GM19452 (cell line): Measurements from ENCODE around the gene CCDC74A.
A peak's percentile ranks its signal among the peaks of the same experiment; 100 is the strongest.
"Not testable (repeated sequence)": the region's sequence is repeated elsewhere in the genome, so short reads cannot be mapped to it uniquely, and the experiment has no call there.

Experiments
- ATAC-seq: cut with Tn5 transposase; IDR thresholded peaks from one replicate; pipeline ENCODE4 v1.9.1; 2021; ENCODE audit not compliant: unreplicated experiment

CCDC74A gene

GRCh38 chr2:131525256-131525655 lies 2.4 kb upstream of the CCDC74A start:
- ATAC-seq = not testable (repeated sequence)

GRCh38 chr2:131528981-131529863 lies 1.5 kb downstream of the CCDC74A start:
- peak; percentile 62 for ATAC-seq

GRCh38 chr2:131529864-131530445 lies 2.3 kb downstream of the CCDC74A start:
- peak; percentile 5 for ATAC-seq

- not testable (repeated sequence) for ATAC-seq
Measured at GRCh38 chr2:131530626-131531344, 3.1 kb downstream of the CCDC74A start.

GRCh38 chr2:131531547-131532185 lies 4.0 kb downstream of the CCDC74A start:
- ATAC-seq = not testable (repeated sequence)

GRCh38 chr2:131532723-131533608 lies 5.3 kb downstream of the CCDC74A start:
- ATAC-seq = not testable (repeated sequence)

GRCh38 chr2:131533609-131534316 lies 6.1 kb downstream of the CCDC74A start:
- ATAC-seq = not testable (repeated sequence)

- not testable (repeated sequence) for ATAC-seq
Measured at GRCh38 chr2:131534317-131534672, 6.6 kb downstream of the CCDC74A start.

- not testable (repeated sequence) for ATAC-seq
Measured at GRCh38 chr2:131534965-131535364, 7.3 kb downstream of the CCDC74A start.

GRCh38 chr2:131535526-131535925 lies 7.8 kb downstream of the CCDC74A start:
- ATAC-seq = no peak

- not testable (repeated sequence) for ATAC-seq
Measured at GRCh38 chr2:131535951-131536826, 8.5 kb downstream of the CCDC74A start.

GRCh38 chr2:131536841-131537240 lies 9.2 kb downstream of the CCDC74A start:
- ATAC-seq = not testable (repeated sequence)

- ATAC-seq = not testable (repeated sequence)
Measured at GRCh38 chr2:131538856-131539255, 11.2 kb downstream of the CCDC74A start.

GRCh38 chr2:131542438-131543384 lies 15.0 kb downstream of the CCDC74A start:
- no peak for ATAC-seq

GRCh38 chr2:131543385-131543891 lies 15.8 kb downstream of the CCDC74A start:
- ATAC-seq = no peak

- ATAC-seq = not testable (repeated sequence)
Measured at GRCh38 chr2:131544006-131544812, 16.5 kb downstream of the CCDC74A start.
